ENCODE measurements around the gene DCC.
"Not testable (repeated sequence)": the region's sequence is repeated elsewhere in the genome, so short reads cannot be mapped to it uniquely, and the experiment has no call there.

DCC gene

GRCh38 chr18:53509886-53510285 lies 1169.9 kb downstream of the DCC start:
- no peak for DNase-seq (ENCODE audit: low read depth)

- not testable (repeated sequence) for DNase-seq (ENCODE audit: low read depth)
Observed at GRCh38 chr18:53511725-53512124, 1171.7 kb downstream of the DCC start.

- no peak for DNase-seq (ENCODE audit: low read depth)
Observed at GRCh38 chr18:53521068-53521467, 1181.1 kb downstream of the DCC start.

GRCh38 chr18:53526101-53526870 lies 1186.3 kb downstream of the DCC start:
- no peak for DNase-seq (ENCODE audit: low read depth)

- DNase-seq (ENCODE audit: low read depth): no peak
Observed at GRCh38 chr18:53527365-53527764, 1187.4 kb downstream of the DCC start.

GRCh38 chr18:53531187-53531586 lies 1191.2 kb downstream of the DCC start:
- no peak for DNase-seq (ENCODE audit: low read depth)

- DNase-seq (ENCODE audit: low read depth): no peak
Observed at GRCh38 chr18:53531896-53532295, 1191.9 kb downstream of the DCC start.

- DNase-seq (ENCODE audit: low read depth): no peak
Observed at GRCh38 chr18:53534203-53534602, 1194.2 kb downstream of the DCC start.

- no peak for DNase-seq (ENCODE audit: low read depth)
Observed at GRCh38 chr18:53534695-53535094, 1194.7 kb downstream of the DCC start.

GRCh38 chr18:53536908-53537307 lies 1196.9 kb downstream of the DCC start:
- no peak for DNase-seq (ENCODE audit: low read depth)

- DNase-seq (ENCODE audit: low read depth): no peak
Observed at GRCh38 chr18:53541924-53542323, 1201.9 kb downstream of the DCC start.

GRCh38 chr18:53543711-53544110 lies 1203.7 kb downstream of the DCC start:
- no peak for DNase-seq (ENCODE audit: low read depth)

- DNase-seq (ENCODE audit: low read depth): no peak
Observed at GRCh38 chr18:53544917-53545316, 1204.9 kb downstream of the DCC start.

GRCh38 chr18:53551868-53552426 lies 1212.0 kb downstream of the DCC start:
- DNase-seq (ENCODE audit: low read depth): no peak

GRCh38 chr18:53553030-53553429 lies 1213.0 kb downstream of the DCC start:
- no peak for DNase-seq (ENCODE audit: low read depth)

GRCh38 chr18:53556450-53556849 lies 1216.5 kb downstream of the DCC start:
- DNase-seq (ENCODE audit: low read depth): no peak

GRCh38 chr18:53560546-53560945 lies 1220.5 kb downstream of the DCC start:
- no peak for DNase-seq (ENCODE audit: low read depth)

- no peak for DNase-seq (ENCODE audit: low read depth)
Observed at GRCh38 chr18:53566626-53567025, 1226.6 kb downstream of the DCC start.

GRCh38 chr18:53567929-53568574 lies 1228.1 kb downstream of the DCC start:
- no peak for DNase-seq (ENCODE audit: low read depth)
